Endothelial cell of umbilical vein (primary cell): ENCODE measurements around the gene TRMT44. TPM values are rescaled to one million over a fixed set of nuclear protein-coding genes. Genes with fewer than 3 reads are reported as not detected.

Experiments
- BruUV-seq: library from RNA; stranded (reverse); fragments of 400-500 nt; replicated peaks from 2 replicates; lab custom pipeline; 2021; lab: Mats Ljungman, UMichigan
- CTCF ChIA-PET: fragments of 300-600, 350-600 bp; sonication (Branson Sonifier 250); formaldehyde crosslinking; loops from one replicate; lab custom pipeline; 2021; ENCODE audit warnings: antibody characterized with exemption, inconsistent platforms; lab: Charles Lee
- POLR2A ChIA-PET: fragments of 300-600, 350-600 bp; sonication (Branson Sonifier 250); formaldehyde crosslinking; loops from one replicate; lab custom pipeline; 2021; ENCODE audit warnings: antibody characterized with exemption, inconsistent platforms; lab: Charles Lee
- DNase-seq: peaks from one replicate; pipeline ENCODE4 v3.0.0-alpha.2; 2011; ENCODE audit warnings: low read depth, low spot score
- FAIRE-seq: peaks from 2 replicates; lab custom pipeline; 2011; peaks lifted over from hg19 to GRCh38; lab: Jason Lieb, UNC
- H2AFZ ChIP-seq: 2 replicates; pipeline ENCODE4 v1.6.0; 2012; ENCODE audit warnings: low read depth, low read length, control low read depth, inconsistent platforms
- H3K27ac ChIP-seq: 2 replicates; pipeline ENCODE4 v1.5.1; 2011; ENCODE audit warnings: low read depth, mild to moderate bottlenecking, control low read depth, low read length, moderate library complexity; ENCODE audit not compliant: insufficient read depth
- H3K27me3 ChIP-seq, 2 experiments: 2 replicates each; pipeline versions ENCODE4 v1.6.0 to v1.6.1; 2011; ENCODE audit warnings: low read length in 2 of 2, mixed read lengths in 1 of 2; ENCODE audit not compliant: control insufficient read depth in 2 of 2, insufficient read depth in 2 of 2
- H3K36me3 ChIP-seq, 2 experiments: 2 replicates in 1 of 2; 3 replicates in 1 of 2; pipeline ENCODE4 v1.5.1; 2011; ENCODE audit warnings: low read length in 2 of 2, mild to moderate bottlenecking in 1 of 2, moderate library complexity in 1 of 2; ENCODE audit not compliant: control insufficient read depth in 2 of 2, insufficient read depth in 2 of 2; ENCODE audit errors: extremely low read depth in 1 of 2
- H3K4me1 ChIP-seq: 3 replicates; pipeline ENCODE4 v1.5.1; 2011; ENCODE audit warnings: mild to moderate bottlenecking, low read length; ENCODE audit not compliant: control insufficient read depth, insufficient read depth; ENCODE audit errors: extremely low read depth
- H3K4me2 ChIP-seq: 2 replicates; pipeline ENCODE4 v1.6.1; 2011; ENCODE audit warnings: low read length, control low read depth, mixed read lengths; ENCODE audit not compliant: insufficient read depth
- H3K4me3 ChIP-seq, 3 experiments: fragments of 200-600 bp in 1 of 3; sonication (generic), shearing (Covaris generic) in 1 of 3; replicated peaks in 1 of 3; 2 replicates each; pipeline ENCODE4 v1.5.1; 2011 to 2016; ENCODE audit warnings: control low read depth in 3 of 3, low read length in 3 of 3, mild to moderate bottlenecking in 2 of 3, inconsistent platforms in 1 of 3, low read depth in 1 of 3, moderate library complexity in 1 of 3; ENCODE audit not compliant: insufficient read depth in 1 of 3
- H3K79me2 ChIP-seq: 2 replicates; pipeline ENCODE4 v1.6.0; 2012; ENCODE audit warnings: low read length, inconsistent platforms; ENCODE audit not compliant: control insufficient read depth, insufficient read depth
- H3K9ac ChIP-seq: replicated peaks from 2 replicates; pipeline ENCODE3; 2011; ENCODE audit warnings: low read length, control low read depth; ENCODE audit not compliant: insufficient read depth; ENCODE audit errors: extremely low read depth
- H3K9me1 ChIP-seq: replicated peaks from 3 replicates; pipeline ENCODE4 v1.6.0; 2011; ENCODE audit warnings: mild to moderate bottlenecking, low read length; ENCODE audit not compliant: control insufficient read depth, insufficient read depth; ENCODE audit errors: extremely low read depth
- H3K9me3 ChIP-seq: replicated peaks from 2 replicates; pipeline ENCODE4 v1.5.1; 2012; ENCODE audit warnings: low read length, inconsistent platforms; ENCODE audit not compliant: control insufficient read depth, insufficient read depth
- H4K20me1 ChIP-seq: replicated peaks from 2 replicates; pipeline ENCODE3; 2011; ENCODE audit warnings: mild to moderate bottlenecking, low read length; ENCODE audit not compliant: control insufficient read depth, insufficient read depth; ENCODE audit errors: extremely low read depth
- EZH2 ChIP-seq: IDR thresholded peaks from 2 replicates; pipeline ENCODE4 v1.6.1; 2012; ENCODE audit warnings: borderline replicate concordance, low read depth, mild to moderate bottlenecking, moderate library complexity, low read length, inconsistent platforms; ENCODE audit not compliant: severe bottlenecking
- FOS ChIP-seq: IDR thresholded peaks from 2 replicates; pipeline ENCODE4 v1.6.1; 2011; ENCODE audit warnings: mild to moderate bottlenecking, low read length, moderate library complexity, borderline replicate concordance; ENCODE audit not compliant: insufficient read depth
- GATA2 ChIP-seq: IDR thresholded peaks from 2 replicates; pipeline ENCODE4 v1.7.0; 2011; ENCODE audit warnings: low read depth, mild to moderate bottlenecking, moderate library complexity, mixed read lengths, low read length; ENCODE audit not compliant: insufficient read length, insufficient read depth
- JUN ChIP-seq: IDR thresholded peaks from 2 replicates; pipeline ENCODE4 v1.6.1; 2011; ENCODE audit warnings: borderline replicate concordance, low read depth; ENCODE audit not compliant: insufficient read length, insufficient read depth
- MYC ChIP-seq: IDR thresholded peaks from one replicate; pipeline ENCODE4 v1.6.1; 2011; ENCODE audit warnings: mild to moderate bottlenecking, low read depth, low read length
- POLR2A ChIP-seq: IDR thresholded peaks from 2 replicates; pipeline ENCODE4 v1.6.1; 2012; ENCODE audit warnings: low read depth, mild to moderate bottlenecking, control low read depth, low read length
- POLR2AphosphoS5 ChIP-seq: IDR thresholded peaks from 2 replicates; pipeline ENCODE4 v1.6.1; 2012; ENCODE audit warnings: low read depth, mild to moderate bottlenecking, control low read depth, low read length, moderate library complexity; ENCODE audit not compliant: insufficient read depth
- dilution Hi-C: fragments of 300-500 bp; cut with MboI; formaldehyde crosslinking; loops from one replicate; pipeline ENCODE4 v1.15.0; 2019; ENCODE audit warnings: low sequenced_read_pairs; ENCODE audit not compliant: extremely low pct_ligation_motif_present
- intact Hi-C: fragments of 100-400 bp; cut with micrococcal nuclease; formaldehyde crosslinking; loops from one replicate; pipeline ENCODE4 v1.10.0; 2022
- polyA plus RNA-seq, 4 experiments: library from polyadenylated mRNA; depleted of rRNA in 3 of 4; stranded (reverse) in 3 of 4; unstranded in 1 of 4; fragments of >200 nt; gene quantifications; 2 replicates each; pipeline versions ENCODE4 v1.2.1 to v1.2.3, GENCODE V29; 2011 to 2012; ENCODE audit warnings: missing spikeins in 1 of 4
- total RNA-seq: library from RNA; stranded (reverse); gene quantifications from 2 replicates; pipeline ENCODE4 v1.2.3, GENCODE V29; 2021
- TF ChIP-seq, protein P1 (sequence below): IDR thresholded peaks from 2 replicates; pipeline ENCODE4 v1.6.1; 2011; ENCODE audit not compliant: insufficient read depth, insufficient read length
- TF ChIP-seq, protein P2 (sequence below), 2 donors: IDR thresholded peaks; 1 replicate in 1 of 2; 2 replicates in 1 of 2; pipeline ENCODE4 v1.5.1; 2011; ENCODE audit warnings: low read length in 2 of 2, mild to moderate bottlenecking in 2 of 2, moderate library complexity in 2 of 2, control low read depth in 1 of 2, inconsistent platforms in 1 of 2, low read depth in 1 of 2; ENCODE audit not compliant: insufficient read depth in 1 of 2; ENCODE audit errors: extremely low read depth in 1 of 2

The TRMT44 gene
- total and polyA plus RNA-seq, 2 donors (not counting 3 experiments of a cell fraction or from before 2014, with no cell fraction given) = 10.4 to 17.3 TPM

DNA sequence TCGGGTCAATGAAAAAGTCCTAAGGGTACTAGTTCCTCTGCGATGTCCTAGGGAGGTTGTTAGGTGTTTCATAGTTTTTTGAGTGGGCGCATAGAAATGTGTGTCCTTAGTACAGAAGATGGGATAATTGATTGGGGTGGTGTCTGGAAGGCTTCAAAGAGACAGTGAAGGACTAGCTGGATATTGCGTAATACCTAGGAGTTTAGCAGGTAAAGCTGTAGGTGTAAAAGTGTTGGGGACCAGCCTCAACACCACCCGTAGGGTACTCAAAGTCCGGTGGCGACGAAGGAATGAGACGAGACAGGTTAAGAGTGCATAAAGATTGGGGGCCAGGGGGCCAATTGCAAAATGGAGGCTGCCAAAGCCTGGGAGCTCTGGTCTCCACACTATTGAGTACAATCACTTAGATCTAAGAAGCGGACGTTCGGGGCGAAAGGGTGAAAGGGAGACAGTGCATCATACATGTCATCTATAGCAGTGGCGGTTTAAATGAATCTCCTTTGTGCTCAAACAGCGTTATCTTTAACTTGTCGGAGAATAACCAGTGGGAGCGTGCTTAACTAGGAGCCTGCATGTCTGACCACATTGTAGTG, 1.0 kb downstream of the TRMT44 start:
- Histone ChIP-seq H3K79me2 (peaks cover 61% of the 10 kb centered on the region), H3K9me3 (no peaks in the 10 kb centered on the region), H2AFZ (no peak overlapping the region), H3K9me1 (no peaks in the 10 kb centered on the region), H4K20me1 (no peaks in the 10 kb centered on the region), H3K4me3 (peak overlapping the region; percentile 71 to 97 (median 72)), H3K4me1 (peaks cover 39% of the 10 kb centered on the region), H3K27ac (peak overlapping the region; percentile 91), H3K9ac (peak overlapping the region; percentile 99), H3K36me3 (peaks cover 2 to 4% of the 10 kb centered on the region in 2 experiments), H3K4me2 (peak overlapping the region; percentile 88), H3K27me3 (no peaks in the 10 kb centered on the region)
- ChIA-PET CTCF (no interaction called here), POLR2A (no interaction called here)
- DNase-seq = no peak
- no peak for TF ChIP-seq GATA2
- no peak for TF ChIP-seq JUN
- TF ChIP-seq MYC = no peak
- TF ChIP-seq POLR2AphosphoS5 = no peak
- TF ChIP-seq POLR2A = no peak
- TF ChIP-seq, protein P1, sequence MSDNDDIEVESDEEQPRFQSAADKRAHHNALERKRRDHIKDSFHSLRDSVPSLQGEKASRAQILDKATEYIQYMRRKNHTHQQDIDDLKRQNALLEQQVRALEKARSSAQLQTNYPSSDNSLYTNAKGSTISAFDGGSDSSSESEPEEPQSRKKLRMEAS = no peak
- no peak for TF ChIP-seq FOS
- TF ChIP-seq, protein P2, sequence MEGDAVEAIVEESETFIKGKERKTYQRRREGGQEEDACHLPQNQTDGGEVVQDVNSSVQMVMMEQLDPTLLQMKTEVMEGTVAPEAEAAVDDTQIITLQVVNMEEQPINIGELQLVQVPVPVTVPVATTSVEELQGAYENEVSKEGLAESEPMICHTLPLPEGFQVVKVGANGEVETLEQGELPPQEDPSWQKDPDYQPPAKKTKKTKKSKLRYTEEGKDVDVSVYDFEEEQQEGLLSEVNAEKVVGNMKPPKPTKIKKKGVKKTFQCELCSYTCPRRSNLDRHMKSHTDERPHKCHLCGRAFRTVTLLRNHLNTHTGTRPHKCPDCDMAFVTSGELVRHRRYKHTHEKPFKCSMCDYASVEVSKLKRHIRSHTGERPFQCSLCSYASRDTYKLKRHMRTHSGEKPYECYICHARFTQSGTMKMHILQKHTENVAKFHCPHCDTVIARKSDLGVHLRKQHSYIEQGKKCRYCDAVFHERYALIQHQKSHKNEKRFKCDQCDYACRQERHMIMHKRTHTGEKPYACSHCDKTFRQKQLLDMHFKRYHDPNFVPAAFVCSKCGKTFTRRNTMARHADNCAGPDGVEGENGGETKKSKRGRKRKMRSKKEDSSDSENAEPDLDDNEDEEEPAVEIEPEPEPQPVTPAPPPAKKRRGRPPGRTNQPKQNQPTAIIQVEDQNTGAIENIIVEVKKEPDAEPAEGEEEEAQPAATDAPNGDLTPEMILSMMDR (IDR thresholded peaks at IDR 0.05; ENCODE audit: extremely low read depth in 1 of 2, insufficient read depth in 1 of 2, low read depth in 1 of 2, low read length in 2 of 2) = no peak
- no peak for TF ChIP-seq EZH2
- FAIRE-seq = no peak
- dilution Hi-C loops (no loop called here), intact Hi-C loops (no loop called here)
- BruUV-seq = no TSS peak
